ENCODE data around the gene ZNF646. TPM values are rescaled to one million over a fixed set of nuclear protein-coding genes. Genes with fewer than 3 reads are reported as not detected.

Gene ZNF646
- total and polyA plus RNA-seq, 2 of the 13 experiments (the other 11 are each of a cell fraction or from before 2014, with no cell fraction given), result 3.4 to 10.9 TPM

GRCh38 chr16:31117384-31118222 is 43.4 kb downstream of the ZNF646 start, which contains the start of gene KAT8 (continued):
- TF ChIP-seq REST (IDR thresholded peaks at IDR 0.05; ENCODE audit: borderline replicate concordance in 1 of 2, low read depth in 1 of 2, low read length in 2 of 2) (0 out of 4 replicates have a peak, but pooled peaks of 1 of the 2 experiments have one; percentile 10), ZNF512B (CRISPR knock-in tag; IDR thresholded peaks at IDR 0.05; ENCODE audit: borderline replicate concordance) (no peak), RFXAP (CRISPR knock-in tag; IDR thresholded peaks at IDR 0.05; ENCODE audit: borderline replicate concordance) (peak; percentile 90), EED (CRISPR knock-in tag; IDR thresholded peaks at IDR 0.05) (no peak), NAIF1 (CRISPR knock-in tag; IDR thresholded peaks at IDR 0.05; ENCODE audit: borderline replicate concordance) (no peak), ZNF563 (CRISPR knock-in tag; IDR thresholded peaks at IDR 0.05) (peak; percentile 70; the same call in 1 of the 2 replicates), HINFP (CRISPR knock-in tag; IDR thresholded peaks at IDR 0.05; ENCODE audit: low read depth) (peak; percentile 91; the same call in 1 of the 2 replicates), PAX8 (CRISPR knock-in tag; IDR thresholded peaks at IDR 0.05; ENCODE audit: borderline replicate concordance) (no peak), ZNF407 (CRISPR knock-in tag; IDR thresholded peaks at IDR 0.05; ENCODE audit: not compliant biosample characterization) (peak; percentile 88), ZEB1 (IDR thresholded peaks at IDR 0.05; ENCODE audit: insufficient replicate concordance, low read depth) (peak; percentile 96)
